SW 1271 (cell line): Measurements from ENCODE around the gene JADE2.

ENCODE experiments used
- DNase-seq, 2 experiments: peaks; one replicate each; lab custom pipeline; 2025; lab: John Stamatoyannopoulos, UW

Gene JADE2

GRCh38 chr5:134570365-134570758 lies 44.9 kb downstream of the JADE2 start:
- no peak for DNase-seq

DNA sequence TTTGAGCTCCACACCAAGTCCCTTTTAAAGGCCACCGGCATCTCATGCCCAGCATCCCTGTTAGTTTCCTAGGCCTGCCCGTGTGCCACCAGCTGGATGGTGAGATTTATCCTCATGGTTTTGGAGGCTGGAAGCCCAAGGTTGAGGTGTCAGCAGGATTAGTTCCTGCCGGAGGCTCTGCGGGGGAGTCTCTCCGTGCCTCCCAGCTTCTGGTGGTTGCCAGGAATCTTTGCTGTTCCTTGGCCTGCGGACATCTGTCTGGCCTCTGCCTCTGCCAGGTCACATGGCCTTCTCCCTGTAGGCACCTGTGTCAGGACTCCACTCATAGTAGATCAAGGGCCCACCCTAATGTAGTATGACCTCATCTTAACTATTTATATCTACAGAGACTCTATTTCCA lies 45.4 kb downstream of the JADE2 start:
- no peak for DNase-seq

GRCh38 chr5:134571693-134572405 lies 46.4 kb downstream of the JADE2 start:
- DNase-seq: no peak

- DNase-seq: no peak
Measured at GRCh38 chr5:134572811-134573210, 47.3 kb downstream of the JADE2 start.

- no peak for DNase-seq
Measured at GRCh38 chr5:134574521-134574920, 49.1 kb downstream of the JADE2 start.

DNA sequence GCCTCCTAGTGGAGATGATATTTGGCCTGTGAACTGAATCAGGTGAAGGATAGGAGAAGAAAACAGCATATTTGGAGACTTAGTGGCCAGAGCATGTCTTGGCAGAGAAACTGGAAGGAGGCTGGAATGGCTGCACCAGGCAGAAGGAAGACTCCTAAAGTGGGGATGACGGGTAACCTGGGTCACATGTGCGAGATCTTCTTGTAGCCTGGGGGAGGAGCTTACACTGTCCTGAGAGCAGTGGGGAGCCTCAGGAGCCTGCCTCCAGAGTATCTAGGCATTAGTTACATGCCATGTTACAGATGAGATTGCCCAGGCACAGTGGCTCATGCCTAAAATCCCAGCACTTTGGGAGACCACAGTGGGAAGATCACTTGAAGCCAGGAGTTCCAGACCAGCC lies 49.8 kb downstream of the JADE2 start:
- no peak for DNase-seq

DNA sequence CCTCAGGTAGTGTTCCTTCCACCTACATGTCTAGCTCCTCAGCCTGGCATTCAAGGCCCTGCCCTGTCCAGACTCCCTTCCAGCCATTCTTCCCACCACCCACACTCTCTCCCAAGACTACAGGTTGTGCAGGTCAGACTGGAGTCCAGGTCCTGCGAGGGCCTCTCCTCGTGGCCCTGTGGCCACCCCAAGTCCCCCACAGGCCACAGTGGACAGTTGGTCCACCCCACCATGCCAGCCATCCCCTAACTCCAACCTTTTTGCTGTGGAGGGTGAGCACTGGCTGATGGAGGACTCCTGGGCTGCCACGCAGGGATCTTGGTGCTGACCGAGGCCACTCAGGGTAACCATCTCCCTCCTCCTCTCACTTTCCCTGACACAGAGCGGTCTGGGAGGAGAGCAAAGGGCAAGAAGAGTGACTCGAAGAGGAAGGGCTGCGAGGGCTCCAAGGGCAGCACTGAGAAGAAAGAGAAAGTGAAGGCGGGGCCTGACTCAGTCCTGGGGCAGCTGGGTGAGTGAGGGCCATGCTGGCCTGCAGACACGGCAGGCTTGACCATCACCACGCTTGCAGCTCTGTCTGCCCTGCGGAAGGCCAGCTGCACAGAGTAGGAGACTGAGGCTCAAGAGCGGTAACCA lies 51.0 kb downstream of the JADE2 start:
- DNase-seq: no peak

DNA sequence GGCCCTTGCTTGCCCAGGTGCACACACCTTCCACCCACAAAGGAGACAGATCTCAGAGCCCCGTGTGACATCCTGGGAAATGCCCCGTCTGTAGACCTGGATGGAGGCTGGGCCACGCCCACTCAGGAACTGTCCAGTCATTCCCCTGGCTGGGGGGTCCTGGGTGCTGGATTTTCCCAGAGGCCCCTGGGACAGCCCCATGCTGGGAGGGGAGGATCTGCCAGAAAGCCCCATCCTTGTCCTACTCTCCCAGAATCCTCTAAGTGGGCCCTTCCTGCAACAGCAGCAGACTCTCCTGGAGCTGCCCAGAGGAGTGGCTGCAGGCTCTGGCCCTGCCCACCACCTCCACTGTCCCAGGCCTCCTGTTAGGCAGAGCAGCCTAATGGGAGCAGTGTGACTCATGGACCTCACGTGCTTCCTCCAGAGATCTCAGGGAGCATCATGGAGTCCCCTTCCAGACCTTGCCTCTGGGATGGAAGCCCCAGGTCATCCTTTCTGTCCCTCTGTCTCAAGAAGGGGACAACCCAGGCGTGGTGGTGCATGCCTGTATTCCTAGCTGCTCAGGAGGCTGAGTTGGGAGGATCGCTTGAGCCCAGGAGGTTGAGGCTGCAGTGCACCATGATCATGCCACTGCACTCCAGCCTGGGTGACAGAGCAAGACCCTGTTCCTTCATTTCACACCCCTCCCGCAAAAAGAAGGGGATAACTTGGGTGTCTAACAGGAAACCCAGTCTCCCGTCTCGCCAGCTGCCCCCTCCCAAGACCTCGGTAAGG lies 51.7 kb downstream of the JADE2 start:
- peak; percentile 32 to 45 for DNase-seq

DNA sequence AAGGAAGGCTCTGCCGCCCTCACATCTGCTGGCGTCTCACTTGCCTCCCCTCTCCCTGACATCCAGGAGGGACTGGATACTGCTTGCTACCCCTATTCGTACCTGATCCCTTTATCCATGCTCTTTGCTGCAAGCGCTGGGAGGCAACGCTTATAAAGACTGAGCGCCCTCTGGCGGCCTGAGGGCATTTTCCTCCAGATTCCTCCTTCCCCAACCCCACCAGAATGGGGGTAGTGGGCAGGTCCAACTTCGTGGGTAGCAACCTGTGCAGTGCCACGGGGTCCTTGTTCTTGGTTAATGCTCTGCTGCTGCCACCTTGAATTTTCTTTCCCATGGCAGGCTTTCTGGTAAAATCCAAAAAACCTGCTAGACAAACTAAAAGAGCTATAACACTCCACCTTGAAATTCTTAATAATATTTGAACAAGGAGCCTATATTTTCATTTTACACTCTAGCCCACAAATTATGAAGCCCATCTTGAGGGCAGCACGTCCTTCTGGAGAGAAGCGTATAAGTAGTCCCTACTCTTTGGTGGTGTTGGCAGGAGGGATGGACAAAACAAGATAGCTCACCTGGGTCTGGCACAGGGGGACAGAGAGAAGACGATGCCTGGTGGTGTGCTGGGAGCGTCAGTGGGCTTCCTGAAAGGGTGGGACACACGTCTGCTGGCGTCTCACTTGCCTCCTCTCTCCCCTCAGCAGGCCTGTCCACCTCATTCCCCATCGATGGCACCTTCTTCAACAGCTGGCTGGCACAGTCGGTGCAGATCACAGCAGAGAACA lies 52.5 kb downstream of the JADE2 start:
- DNase-seq: peak; percentile 47 to 73

- DNase-seq: no peak
Measured at GRCh38 chr5:134578578-134579283, 53.3 kb downstream of the JADE2 start.

DNA sequence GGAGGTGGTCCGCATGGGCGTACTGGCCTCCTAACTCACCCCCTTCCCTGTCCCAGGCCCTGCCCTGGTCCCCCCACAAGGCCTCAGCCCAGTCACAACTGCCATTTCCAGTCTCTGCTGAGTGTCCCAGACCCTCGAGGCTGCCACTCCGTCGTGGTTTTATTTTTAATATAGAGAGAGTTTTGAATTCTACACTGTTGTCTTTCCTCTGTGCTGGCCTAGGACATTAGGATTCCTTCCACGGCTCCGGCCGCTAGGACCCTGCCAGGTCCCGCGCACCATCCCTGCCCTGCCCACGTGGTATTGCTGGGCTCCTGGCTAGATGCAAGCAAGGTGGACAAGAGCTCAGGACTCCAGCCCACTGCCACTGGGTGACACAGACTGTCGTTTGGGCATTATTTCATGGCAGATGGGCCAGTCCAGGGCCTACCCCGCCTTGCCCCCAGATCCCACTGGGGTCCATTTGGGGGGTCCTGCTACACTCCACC lies 53.9 kb downstream of the JADE2 start:
- DNase-seq: no peak

- no peak for DNase-seq
Measured at GRCh38 chr5:134580001-134580460, 54.6 kb downstream of the JADE2 start.

DNA sequence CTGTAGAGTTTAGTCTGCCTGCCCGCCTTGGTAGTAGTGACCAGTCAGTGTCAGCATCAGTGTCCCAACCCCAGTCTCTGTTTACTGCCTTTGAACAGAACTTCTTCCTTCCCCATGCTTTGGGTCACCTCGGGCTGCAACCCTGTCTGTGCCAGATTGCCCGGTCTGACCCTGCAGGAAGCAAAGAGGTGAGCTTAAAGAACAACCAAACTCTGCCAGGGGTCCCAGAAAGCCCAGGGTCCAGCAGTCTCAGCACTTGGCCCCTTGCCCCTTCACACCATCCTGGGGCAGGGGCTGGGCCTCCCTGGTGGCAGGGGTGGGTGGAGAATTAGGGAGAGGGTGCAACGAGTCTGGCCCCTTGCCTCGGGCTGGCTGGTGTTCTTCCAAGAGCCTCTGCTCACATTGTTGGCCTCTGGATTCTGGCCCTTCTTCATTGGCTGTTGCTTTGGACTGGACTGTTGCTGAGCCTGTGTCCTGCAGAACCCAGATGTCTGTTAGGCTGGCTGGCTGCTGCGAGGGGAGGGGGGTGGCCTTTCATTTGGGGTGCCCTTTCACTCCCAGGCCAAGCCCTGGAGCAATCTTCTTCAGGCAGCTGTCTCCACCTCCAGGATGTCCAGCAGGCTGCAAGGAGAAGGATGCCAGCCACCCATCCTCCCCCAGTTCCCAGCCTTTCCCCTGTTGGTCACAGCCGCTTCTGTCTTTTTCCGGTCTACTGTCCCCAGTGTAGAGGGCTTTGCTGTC lies 55.9 kb downstream of the JADE2 start:
- DNase-seq: no peak

DNA sequence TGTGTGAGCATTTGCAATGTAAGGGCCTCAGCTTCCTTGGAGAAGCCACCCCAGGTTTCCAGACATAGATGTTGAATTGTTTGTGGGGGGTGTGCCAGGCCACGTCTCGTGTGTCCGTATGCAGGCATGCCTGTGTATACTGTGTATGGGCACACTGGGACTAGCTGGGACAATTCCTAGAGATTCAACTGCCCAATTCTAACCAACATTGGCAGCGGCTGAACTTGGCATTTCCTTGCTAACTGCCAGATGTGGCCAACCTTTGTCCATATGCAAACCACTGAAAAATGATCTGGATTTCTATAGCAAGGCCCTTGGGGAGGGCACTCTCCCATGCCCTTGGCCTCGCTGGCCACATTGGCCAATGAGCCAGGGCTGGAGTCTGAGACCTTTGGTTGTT lies 56.8 kb downstream of the JADE2 start:
- no peak for DNase-seq

DNA sequence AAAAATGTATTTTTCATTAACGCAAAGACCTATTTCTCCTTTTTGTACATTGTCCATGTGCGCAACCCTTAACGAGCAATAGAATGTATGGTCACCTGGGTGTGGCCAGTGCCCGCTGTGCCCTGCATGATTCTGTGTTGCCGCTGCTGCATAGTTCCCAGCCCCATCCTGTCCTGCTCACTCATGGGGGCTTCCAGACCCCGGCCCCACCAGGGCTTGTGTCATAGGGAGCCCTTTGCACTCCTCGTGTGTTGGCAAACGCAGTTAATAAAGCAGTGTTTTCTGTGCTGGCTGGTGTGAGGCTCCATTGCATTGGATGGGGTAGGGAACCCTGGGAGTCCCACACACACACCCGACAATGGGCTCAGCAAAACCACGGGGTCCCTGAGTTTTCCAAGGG lies 57.5 kb downstream of the JADE2 start:
- DNase-seq: no peak

DNA sequence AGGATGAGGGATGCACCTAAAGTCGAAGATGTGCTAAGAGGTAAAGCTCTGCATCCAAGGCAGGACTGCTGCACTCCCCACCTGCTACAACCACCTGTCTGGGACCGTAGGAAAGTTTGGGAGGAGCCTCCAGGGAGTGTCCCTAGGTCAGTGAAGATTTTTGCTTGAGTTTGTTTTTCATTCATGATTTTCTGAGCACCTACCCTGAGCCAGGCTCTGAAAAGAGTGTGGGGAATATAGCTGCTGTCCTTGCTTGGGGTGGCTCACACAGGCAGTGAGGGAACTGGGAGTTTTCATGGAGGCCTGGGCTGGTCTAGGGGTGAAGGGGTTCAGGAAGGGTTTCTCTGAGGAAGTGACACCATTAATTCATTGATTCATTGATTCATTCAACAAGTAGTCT lies 58.3 kb downstream of the JADE2 start:
- no peak for DNase-seq

DNA sequence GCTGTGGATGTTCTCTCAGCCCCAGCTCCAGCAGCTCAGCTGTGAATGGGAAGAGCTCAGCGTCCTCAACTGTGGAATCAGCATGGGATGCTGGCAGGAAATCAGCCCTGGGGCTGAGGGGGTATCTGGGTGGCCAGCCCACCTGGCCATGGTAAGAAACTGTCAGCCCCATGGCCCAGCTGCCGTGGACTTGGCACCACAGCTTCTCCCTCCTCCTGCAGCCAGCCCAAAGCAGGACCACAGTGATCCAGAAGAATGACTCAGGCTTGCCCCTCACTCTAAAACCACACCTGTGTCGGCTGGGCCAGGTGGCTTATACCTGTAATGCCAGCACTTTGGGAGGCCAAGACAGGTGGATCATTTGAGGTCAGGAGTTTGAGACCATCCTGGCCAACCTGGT lies 59.2 kb downstream of the JADE2 start:
- DNase-seq: no peak

GRCh38 chr5:134585966-134586365 lies 60.5 kb downstream of the JADE2 start:
- DNase-seq: no peak

- peak; percentile 68 to 74 for DNase-seq
Measured at GRCh38 chr5:134586866-134587524, 61.5 kb downstream of the JADE2 start.

DNA sequence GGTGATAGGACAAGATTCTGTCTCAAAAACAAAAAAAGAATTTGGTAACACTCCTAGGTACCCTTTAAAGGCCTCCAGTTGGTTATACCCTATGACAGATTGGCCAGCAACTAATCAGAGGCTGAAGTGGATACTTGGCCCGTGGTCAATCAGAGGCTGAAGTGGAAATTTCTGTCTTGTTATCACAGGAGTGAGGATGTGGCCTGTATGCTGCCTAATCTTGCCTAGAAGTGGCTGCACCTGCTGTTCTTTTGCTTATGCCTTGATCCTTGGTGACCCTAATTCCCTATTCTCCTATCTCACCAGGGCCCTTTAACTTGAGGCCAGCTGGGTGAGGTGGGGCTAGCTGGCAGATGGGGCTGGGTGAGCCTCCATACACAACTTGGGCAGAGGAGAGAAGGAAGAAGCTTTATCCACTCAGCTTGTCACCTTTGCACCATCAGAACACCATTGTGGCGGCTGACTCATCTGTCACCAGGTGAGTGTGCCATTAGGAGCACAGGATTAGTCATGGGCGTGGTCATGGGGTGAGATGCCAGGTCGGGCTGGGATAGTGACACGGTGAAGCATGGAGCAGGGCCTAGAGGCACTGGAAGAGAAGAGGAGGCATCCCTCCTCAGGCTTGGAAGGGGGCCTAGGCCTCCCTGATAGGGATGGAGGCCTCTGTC lies 65.7 kb downstream of the JADE2 start:
- no peak for DNase-seq
